ENCODE results near the gene LRRIQ3.

The LRRIQ3 gene

GRCh38 chr1:74107394-74107793 is 90.6 kb downstream of the LRRIQ3 start:
- Mint-ChIP-seq H3K27ac (no peak overlapping the region), H3K4me1 (no peaks in the 10 kb centered on the region), H3K9me3 (no peaks in the 10 kb centered on the region), H3K36me3 (ENCODE audit: low read depth) (no peaks in the 10 kb centered on the region), H3K27me3 (ENCODE audit: low read depth) (no peaks in the 10 kb centered on the region), H3K4me3 (no peak overlapping the region)
- TF ChIP-seq, protein P1, sequence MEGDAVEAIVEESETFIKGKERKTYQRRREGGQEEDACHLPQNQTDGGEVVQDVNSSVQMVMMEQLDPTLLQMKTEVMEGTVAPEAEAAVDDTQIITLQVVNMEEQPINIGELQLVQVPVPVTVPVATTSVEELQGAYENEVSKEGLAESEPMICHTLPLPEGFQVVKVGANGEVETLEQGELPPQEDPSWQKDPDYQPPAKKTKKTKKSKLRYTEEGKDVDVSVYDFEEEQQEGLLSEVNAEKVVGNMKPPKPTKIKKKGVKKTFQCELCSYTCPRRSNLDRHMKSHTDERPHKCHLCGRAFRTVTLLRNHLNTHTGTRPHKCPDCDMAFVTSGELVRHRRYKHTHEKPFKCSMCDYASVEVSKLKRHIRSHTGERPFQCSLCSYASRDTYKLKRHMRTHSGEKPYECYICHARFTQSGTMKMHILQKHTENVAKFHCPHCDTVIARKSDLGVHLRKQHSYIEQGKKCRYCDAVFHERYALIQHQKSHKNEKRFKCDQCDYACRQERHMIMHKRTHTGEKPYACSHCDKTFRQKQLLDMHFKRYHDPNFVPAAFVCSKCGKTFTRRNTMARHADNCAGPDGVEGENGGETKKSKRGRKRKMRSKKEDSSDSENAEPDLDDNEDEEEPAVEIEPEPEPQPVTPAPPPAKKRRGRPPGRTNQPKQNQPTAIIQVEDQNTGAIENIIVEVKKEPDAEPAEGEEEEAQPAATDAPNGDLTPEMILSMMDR (IDR thresholded peaks at IDR 0.05; ENCODE audit: unreplicated experiment in 3 of 3): no peak

DNA sequence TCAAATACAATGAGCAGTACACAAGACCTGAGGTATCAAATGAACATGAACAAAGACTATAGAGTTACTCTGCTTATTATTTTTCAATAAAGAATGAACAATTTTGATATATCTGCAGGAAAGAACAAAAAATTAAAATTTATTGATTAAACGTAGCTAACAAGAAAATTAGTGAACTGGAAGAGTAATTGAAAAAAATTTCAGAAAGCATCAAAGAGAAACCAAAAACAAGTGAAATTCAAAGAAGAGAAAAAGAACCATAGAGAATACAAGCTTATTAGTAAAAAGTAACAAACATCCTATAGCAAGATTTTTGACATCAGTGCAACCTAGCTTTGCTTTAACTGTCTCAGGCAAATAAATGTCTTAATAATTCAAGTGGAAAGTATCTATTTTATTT is 106.6 kb downstream of the LRRIQ3 start:
- H3K4me3 Mint-ChIP-seq: no peak overlapping the region
- no peak overlapping the region for H3K27ac Mint-ChIP-seq
- no peaks in the 10 kb centered on the region for H3K4me1 Mint-ChIP-seq
- TF ChIP-seq, protein P1 (IDR thresholded peaks at IDR 0.05; ENCODE audit: unreplicated experiment in 3 of 3): no peak
- H3K9me3 Mint-ChIP-seq: peaks cover 9% of the 10 kb centered on the region
- no peaks in the 10 kb centered on the region for H3K36me3 Mint-ChIP-seq (ENCODE audit: low read depth)
- H3K27me3 Mint-ChIP-seq (ENCODE audit: low read depth): no peaks in the 10 kb centered on the region

DNA sequence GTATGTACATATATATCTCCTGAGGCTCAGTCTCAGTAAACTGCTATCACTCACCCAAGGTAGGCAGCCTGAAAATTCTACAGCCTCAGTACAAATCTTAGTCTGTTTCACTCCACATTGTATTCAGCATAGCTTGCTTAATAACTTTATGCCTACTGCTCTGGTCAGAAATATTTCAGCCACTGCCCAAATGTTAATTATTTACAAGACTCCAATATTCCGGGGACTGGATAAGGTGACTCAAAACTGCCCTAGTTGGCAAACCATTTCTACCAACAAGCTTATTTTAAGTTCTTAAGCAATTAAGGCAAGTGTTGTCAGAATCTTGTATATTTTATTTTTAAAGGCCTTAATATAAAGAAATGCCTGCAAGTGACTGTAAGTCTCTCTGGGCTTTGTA is 114.8 kb downstream of the LRRIQ3 start:
- TF ChIP-seq, protein P1 (IDR thresholded peaks at IDR 0.05; ENCODE audit: unreplicated experiment in 3 of 3): no peak
- Mint-ChIP-seq H3K9me3 (no peaks in the 10 kb centered on the region), H3K4me3 (no peak overlapping the region), H3K4me1 (no peaks in the 10 kb centered on the region), H3K27ac (peak overlapping the region in 1 of 3 experiments; percentile 50), H3K36me3 (ENCODE audit: low read depth) (no peaks in the 10 kb centered on the region), H3K27me3 (ENCODE audit: low read depth) (no peaks in the 10 kb centered on the region)

DNA sequence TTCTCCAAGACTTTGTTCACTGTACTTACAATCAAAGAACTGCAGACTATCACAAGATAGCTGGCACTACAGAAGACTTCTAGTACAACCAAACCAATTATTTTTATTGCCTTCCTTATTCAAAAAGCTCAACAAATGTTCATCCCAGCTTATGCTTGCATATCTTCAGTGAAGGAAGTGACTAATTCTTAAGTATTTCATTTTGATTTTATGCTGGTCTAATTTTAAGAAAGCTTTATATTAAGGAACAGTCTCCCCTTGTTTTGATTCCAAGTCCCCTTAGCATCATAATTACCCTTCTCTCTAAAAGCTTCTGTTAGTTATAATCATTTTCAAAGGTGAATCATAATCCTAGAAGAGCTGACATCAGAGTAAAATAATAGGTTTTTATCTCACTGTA is 132.9 kb downstream of the LRRIQ3 start:
- no peaks in the 10 kb centered on the region for H3K9me3 Mint-ChIP-seq
- no peaks in the 10 kb centered on the region for H3K27me3 Mint-ChIP-seq (ENCODE audit: low read depth)
- no peaks in the 10 kb centered on the region for H3K36me3 Mint-ChIP-seq (ENCODE audit: low read depth)
- no peaks in the 10 kb centered on the region for H3K4me1 Mint-ChIP-seq
- TF ChIP-seq, protein P1 (IDR thresholded peaks at IDR 0.05; ENCODE audit: unreplicated experiment in 3 of 3): no peak
- H3K27ac Mint-ChIP-seq: no peak overlapping the region
- no peak overlapping the region for H3K4me3 Mint-ChIP-seq

- H3K27ac Mint-ChIP-seq: no peak overlapping the region
- no peak overlapping the region for H3K4me3 Mint-ChIP-seq
- no peaks in the 10 kb centered on the region for H3K36me3 Mint-ChIP-seq (ENCODE audit: low read depth)
- no peaks in the 10 kb centered on the region for H3K4me1 Mint-ChIP-seq
- H3K27me3 Mint-ChIP-seq (ENCODE audit: low read depth): no peaks in the 10 kb centered on the region
- TF ChIP-seq, protein P1 (IDR thresholded peaks at IDR 0.05; ENCODE audit: unreplicated experiment in 3 of 3): no peak
- no peaks in the 10 kb centered on the region for H3K9me3 Mint-ChIP-seq
Measured at GRCh38 chr1:74057719-74058118, 140.3 kb downstream of the LRRIQ3 start.

- no peaks in the 10 kb centered on the region for H3K36me3 Mint-ChIP-seq (ENCODE audit: low read depth)
- H3K27ac Mint-ChIP-seq: no peak overlapping the region
- TF ChIP-seq, protein P1 (IDR thresholded peaks at IDR 0.05; ENCODE audit: unreplicated experiment in 3 of 3): no peak
- H3K27me3 Mint-ChIP-seq (ENCODE audit: low read depth): no peaks in the 10 kb centered on the region
- no peaks in the 10 kb centered on the region for H3K9me3 Mint-ChIP-seq
- no peak overlapping the region for H3K4me3 Mint-ChIP-seq
- H3K4me1 Mint-ChIP-seq: no peaks in the 10 kb centered on the region
Measured at GRCh38 chr1:74053407-74053806, 144.6 kb downstream of the LRRIQ3 start.
